OCI-M1 (cell line): ENCODE data around the gene GPR101.
"Not testable (repeated sequence)": the region's sequence is repeated elsewhere in the genome, so short reads cannot be mapped to it uniquely, and the experiment has no call there.

Source experiments
- DNase-seq: peaks from one replicate; lab custom pipeline; 2025; lab: John Stamatoyannopoulos, UW

Gene GPR101

GRCh38 chrX:137028699-137029098 lies 5.1 kb downstream of the GPR101 start:
- no peak for DNase-seq

GRCh38 chrX:137025930-137026329 lies 7.9 kb downstream of the GPR101 start:
- DNase-seq = peak; percentile 22

- DNase-seq = not testable (repeated sequence)
Observed at GRCh38 chrX:137000236-137000635, 33.6 kb downstream of the GPR101 start.

GRCh38 chrX:136999024-136999423 lies 34.8 kb downstream of the GPR101 start:
- no peak for DNase-seq
